GM12891 (cell line): ENCODE measurements around the gene CD81.

Experiments used
- POLR2A ChIP-seq: IDR thresholded peaks from 2 replicates; pipeline ENCODE4 v1.6.1; 2011; ENCODE audit warnings: low read depth, low read length, control low read depth
- POLR2AphosphoS5 ChIP-seq: IDR thresholded peaks from 2 replicates; pipeline ENCODE4 v1.6.1; 2011; ENCODE audit warnings: low read depth, low read length, control low read depth
- TAF1 ChIP-seq: IDR thresholded peaks from 2 replicates; pipeline ENCODE4 v1.6.1; 2011; ENCODE audit warnings: low read depth, low read length, control low read depth

DNA sequence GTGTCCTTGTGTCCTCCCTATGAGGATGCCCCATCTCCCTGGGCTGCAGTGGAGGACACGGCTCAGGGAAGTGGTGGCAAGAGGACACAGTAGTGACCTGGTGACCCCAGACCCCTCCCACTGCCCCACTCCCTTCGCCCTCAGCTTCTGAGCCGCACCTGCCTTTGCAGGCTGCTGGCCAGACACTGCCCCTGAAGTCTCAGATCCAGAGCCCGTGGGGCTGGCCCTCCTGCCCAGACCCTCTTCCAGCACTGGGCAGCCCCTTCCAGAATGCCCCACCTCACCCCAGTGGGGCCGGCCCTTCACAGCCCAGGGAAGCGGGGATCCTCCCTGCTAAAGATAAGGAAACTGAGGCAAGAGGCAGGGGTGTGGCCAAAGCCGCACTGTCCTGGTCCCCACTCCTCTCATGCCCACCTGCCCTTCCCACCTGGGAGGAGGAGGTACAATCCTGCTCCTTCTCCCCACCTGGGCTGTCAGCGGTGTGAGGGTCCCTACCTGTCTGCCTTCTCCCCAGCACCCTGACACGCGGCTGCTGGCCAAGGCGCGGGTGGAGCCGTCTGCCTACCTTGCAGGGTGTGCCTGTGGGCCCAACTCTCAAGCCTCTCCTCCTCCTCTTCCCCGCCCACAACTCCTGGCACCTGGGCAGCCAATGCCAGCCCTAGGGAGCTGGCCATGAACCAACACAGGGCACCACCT is 49.9 kb downstream of the CD81 start:
- TF ChIP-seq TAF1 (no peak), POLR2AphosphoS5 (no peak), POLR2A (no peak)
